GM18873 (cell line): ENCODE measurements around the gene CD177.
"Not testable (repeated sequence)": the region's sequence is repeated elsewhere in the genome, so short reads cannot be mapped to it uniquely, and the experiment has no call there.

Experiments
- ATAC-seq: cut with Tn5 transposase; IDR thresholded peaks from one replicate; pipeline ENCODE4 v1.9.1; 2021; ENCODE audit warnings: mild to moderate bottlenecking, moderate library complexity, moderate number of reproducible peaks; ENCODE audit not compliant: unreplicated experiment, low FRiP score

CD177 gene

DNA sequence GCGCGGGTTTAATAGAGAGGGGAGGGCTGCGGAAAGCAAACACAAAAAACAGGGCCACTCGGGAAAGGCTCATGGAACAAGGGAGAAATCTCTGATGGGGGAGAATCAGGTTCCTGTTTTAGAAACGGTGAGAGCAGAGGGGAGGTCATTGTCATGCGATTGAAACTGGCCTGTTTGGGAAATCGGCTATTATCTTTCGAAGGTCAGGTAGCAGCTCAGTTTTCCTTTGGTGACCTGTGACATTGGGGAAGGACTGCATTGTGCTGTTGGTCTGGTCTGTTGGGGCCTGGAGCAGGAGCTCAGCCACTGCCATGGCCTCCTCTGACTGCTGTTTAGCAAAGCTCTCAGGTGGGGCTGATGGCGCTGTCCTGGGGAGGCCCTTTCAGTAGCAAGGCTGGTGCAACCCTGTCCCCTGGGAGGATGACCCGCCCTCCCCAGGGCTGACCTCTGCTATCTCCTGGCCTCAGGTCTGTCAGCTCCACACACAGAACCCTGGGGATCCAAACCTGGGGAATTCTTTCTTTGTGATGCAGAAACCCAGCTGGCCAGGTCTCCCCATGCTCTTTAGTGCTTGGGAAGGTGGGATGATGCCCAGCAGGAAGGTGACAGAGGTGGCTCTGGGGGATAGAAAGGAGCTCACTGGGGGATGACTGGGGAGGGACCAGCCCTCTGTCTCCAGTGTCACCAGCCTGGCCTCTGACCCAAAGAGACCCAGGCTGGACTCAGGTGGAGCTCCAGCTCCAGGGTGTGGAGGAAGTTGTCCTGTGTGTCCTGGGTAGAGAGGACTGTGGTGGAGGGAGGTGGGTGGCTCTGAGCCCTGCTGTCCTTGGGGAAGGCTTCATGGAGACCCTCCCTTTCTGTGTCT lies 21.2 kb upstream of the CD177 start:
- no peak for ATAC-seq

DNA sequence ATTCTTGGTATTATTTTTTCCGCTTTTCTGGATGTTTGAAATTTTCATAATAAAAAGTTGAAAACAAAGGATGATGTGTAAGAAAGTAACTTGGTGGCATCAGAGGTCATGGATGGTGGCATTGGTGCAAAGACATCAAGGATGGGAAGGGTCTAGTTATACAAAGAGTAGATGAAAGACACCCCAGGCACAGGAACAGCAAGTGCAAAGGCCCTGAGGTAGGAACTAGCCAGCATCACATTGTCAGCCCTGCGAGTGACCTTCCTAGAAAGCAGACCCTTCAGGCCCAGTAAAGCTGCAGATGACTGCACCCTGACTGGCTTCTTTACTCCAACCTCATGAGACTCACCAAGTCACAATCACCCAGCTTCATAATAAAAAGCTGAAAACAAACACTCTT lies 17.0 kb upstream of the CD177 start:
- not testable (repeated sequence) for ATAC-seq

DNA sequence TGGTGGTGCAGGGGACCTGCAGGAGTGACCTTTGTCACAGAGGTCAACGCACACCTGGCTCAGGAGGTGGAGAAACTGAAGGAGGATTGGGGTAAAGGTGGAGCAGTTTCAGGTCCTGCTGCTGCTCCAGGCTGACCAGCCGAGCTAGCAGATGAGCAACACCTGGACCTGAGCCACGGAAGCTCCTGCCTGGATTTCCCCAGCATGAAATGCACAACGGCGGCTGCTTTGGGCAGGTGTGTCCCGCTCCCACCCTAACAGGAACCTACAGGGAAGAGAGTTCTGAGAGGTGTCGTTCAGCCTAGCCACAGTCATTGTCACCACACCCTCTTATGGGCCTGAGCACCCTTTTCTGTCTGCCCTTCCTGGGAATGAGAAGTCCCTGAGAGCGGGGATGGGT lies 15.7 kb upstream of the CD177 start:
- ATAC-seq = no peak

DNA sequence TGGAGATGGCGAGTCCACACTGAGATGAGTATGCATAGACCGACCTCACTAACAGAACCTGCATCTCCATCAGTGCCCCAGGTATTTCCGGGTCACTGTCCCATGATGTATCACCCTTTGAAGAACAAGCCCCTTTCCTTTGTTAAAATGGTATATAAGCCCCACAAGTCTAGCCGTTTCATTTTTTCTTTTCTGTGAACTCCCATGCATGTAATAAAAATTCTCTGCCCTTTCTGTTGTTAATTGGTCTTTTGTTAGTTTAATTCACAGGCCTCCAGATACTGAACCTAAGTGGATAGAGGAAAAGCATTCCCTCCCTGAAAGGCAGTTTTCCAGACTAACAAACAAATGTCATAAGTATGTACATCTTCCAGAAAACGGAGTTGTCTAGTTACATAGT lies 15.0 kb upstream of the CD177 start:
- ATAC-seq = no peak

DNA sequence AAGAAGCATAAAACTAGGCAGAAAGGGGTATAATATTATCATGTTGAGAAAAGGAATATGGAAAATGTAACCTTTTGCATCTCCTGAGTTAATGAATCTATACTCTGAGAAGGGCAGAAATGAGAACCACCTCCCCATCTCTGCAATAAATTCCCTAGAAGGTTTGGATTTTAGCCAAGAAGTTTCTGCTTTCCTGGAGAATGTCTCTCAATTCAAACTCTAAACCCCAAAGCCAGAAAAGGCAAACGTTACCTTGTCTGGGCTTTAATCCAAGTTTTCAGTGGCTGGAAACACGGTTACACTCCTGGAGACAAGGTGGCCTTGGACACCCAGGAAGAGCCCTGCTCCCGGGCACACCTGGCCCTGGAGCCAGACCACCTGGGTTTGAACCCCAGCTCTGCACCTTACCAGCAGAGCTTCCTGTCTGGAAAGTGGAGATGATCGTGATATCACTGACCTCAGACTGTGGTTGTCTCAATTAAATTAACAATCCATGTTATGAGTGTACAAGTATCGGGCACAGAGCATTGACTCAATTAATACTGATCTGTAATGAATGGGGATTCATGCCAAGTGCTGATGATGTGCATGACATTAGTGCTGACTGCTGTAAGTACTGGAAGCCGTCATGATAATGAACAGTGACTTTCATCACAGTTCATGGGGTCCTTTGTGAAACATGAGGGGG lies 14.1 kb upstream of the CD177 start:
- ATAC-seq = not testable (repeated sequence)

DNA sequence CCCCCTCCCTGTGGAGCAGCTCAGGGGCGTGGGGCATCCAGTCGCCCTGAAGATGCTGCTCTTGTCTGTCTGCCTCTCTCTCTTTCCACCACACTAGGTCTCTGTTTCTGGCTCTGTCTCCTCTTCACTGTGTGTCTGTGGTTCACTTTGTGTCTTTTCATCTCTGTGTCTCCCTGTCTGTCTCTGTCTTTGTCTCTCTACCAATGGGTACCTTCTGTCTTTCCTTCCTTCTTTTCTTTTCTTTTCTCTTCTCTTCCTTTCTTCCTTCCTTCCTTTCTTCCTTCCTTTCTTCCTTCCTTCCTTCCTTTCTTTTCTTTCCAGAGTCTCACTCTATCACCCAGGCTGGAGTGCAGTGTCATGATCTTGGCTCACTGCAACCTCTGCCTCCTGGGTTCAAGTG lies 13.4 kb upstream of the CD177 start:
- ATAC-seq = not testable (repeated sequence)

DNA sequence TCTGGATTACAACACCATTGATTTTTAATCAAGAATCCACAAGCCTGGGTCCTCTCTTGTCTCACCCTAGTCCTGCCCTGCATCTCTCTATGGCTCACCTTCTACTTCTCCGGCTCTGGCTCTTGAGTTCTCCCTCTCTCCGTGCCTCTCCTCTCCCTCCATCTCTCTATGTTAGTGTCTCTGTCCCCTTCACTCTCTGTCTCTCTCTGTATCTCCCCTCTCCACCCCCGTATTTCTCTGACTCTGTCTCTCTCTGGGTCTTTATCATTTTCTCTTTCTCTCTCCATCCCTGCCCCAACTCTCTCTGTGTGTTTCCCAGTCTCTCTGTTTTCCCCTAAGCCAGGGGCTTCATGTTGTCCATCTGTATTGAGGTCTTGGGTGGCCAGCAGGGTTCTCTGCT lies 12.4 kb upstream of the CD177 start:
- ATAC-seq = not testable (repeated sequence)

DNA sequence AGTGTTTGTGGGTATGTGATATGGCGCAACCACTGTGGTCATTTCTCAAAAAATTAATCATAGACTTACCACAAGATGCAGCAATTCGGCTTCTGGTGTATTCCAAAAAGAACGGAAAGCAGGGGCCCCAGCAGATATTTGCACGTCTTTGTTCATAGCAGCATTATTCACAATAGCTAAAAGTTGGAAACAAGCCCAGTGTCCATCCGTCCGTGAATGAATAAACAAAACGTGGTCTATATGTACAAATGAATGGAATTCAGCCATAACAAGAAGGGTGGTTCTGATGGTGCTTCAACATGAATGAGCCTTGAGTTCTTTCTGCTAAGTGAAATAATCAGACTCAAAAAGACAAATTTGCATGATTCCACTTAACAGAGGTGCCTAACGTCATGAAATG lies 11.4 kb upstream of the CD177 start:
- not testable (repeated sequence) for ATAC-seq

DNA sequence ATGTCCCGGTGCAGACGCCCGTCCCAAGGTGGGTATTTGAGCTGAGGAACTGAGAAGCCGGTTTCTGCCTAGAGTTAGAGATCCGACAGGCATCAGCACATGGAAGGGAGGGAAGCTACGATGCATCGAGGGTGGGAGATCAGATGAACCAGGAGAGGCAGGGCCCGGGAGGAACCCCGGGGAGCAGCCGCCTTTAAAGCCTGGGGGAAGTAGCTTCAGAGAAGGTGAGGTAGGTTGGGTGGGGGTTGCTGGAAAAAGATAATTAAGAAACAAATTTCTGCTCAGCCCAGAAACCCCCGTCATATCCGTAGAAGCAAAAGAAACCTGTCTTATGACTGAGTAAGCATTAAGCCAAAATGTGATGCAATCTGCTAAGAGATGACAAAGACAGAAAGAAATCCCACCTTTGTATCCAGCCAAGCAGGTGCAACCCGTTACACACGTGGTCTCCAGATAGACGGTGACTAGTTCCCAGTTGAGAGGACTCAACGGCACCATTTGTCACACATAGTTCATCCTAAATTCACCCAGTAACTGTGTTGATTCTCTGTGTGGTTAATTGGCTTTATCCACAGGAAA lies 9.1 kb upstream of the CD177 start:
- not testable (repeated sequence) for ATAC-seq

DNA sequence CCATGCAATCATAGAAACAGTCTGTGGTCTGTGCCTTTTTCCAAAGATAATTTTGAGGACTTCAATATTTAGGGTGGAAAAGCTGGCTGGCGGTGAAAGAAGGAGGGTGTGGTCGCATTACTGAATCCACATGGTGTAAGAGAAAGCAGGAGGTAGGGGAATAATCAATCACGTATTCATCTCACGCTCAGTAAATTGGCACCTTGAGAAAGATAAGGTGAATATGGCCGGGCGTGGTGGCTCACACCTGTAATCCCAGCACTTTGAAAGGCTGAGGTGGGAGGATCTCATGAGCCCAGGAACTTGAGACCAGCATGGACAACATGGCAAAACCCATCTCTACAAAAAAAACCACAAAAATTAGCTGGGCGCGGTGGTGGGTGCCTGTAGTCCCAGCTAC lies 3.7 kb upstream of the CD177 start:
- ATAC-seq = not testable (repeated sequence)

DNA sequence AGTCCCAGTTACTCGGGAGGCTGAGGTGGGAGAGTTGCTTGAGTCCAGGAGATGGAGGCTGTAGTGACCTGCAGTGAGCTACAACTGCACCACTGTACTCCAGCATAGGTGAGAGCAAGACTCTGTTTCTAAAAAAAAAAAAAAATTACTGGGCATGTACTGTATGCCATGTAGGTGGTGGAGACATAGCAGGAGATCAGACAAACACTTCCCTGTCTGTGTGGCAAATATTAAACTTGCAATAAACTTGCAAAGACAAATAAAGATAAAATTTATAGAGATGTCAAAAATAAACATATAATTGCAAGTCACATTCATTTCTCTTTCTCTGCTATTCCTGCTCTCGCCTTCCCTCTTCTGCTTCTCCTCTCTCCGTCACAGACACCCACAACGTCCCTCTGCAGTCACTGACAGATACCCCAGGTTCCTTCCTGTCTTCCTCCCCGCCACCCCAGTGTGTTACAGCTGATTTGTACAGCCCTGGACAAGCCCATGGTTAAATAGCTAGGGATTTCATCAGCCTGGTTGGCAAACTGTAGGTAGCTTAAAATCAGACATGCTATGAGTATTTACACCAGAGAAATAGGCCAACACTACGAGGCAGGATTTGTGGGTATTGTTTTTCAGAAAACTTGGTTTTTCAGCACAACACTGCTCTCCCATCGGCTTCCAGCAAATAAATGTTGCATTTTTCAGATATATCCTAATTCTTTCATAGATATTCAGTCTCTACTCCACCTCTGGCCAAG lies 1.3 kb upstream of the CD177 start:
- ATAC-seq = no peak

DNA sequence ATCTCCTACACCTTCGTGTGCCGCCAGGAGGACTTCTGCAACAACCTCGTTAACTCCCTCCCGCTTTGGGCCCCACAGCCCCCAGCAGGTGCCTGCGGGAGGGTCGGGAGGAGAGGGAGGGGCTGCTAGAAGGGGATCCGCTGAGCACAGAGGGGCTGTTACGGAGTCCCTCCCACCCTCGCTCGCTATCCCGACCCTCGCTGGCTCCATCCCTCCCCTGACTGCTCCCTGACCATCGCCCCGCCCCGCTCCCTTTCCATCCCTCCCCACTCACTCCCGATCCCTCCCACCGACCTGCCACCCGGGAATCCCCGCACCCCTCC lies 780 bp downstream of the CD177 start:
- no peak for ATAC-seq

DNA sequence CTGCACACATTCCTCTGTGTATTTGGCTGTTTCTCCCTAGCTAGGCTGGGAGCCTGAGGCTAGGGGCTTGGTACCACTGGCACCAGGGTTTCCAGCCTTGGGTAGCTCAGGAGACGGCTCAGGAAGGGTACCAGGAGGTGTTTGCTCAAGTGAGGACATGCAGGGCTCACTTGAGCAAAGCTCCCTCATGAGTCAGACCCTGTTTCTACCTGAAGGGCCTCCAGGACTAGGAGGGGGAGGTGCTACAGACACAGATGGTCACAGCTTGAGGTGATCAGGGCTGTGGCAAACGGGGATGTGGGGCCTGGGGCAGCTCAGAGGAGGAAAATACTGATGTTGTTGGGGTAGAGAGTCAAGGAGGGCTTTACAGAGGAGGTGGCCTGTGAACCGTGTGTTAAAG lies 3.3 kb downstream of the CD177 start:
- ATAC-seq = not testable (repeated sequence)

DNA sequence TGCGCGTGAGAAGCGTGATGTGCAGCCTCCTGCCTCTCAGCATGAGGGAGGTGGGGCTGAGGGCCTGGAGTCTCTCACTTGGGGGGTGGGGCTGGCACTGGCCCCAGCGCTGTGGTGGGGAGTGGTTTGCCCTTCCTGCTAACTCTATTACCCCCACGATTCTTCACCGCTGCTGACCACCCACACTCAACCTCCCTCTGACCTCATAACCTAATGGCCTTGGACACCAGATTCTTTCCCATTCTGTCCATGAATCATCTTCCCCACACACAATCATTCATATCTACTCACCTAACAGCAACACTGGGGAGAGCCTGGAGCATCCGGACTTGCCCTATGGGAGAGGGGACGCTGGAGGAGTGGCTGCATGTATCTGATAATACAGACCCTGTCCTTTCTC lies 8.7 kb downstream of the CD177 start:
- ATAC-seq = no peak

DNA sequence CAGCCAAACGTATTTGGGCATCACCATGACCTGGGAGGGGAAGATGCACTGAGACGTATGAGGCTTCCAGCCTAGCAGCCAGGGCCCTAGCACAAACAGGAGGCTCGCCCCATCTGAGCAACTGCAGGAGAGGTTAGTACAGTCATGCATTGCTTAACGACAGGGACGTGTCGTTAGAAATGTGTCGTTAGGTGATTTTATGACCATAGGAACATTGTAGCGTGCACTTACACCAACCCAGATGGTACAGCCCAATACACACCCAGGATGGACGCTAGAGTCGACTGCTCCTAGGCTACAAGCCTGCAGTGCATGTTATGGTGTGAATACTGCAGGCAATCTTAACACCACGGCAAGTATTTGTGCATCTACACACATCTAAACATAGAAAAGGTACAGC lies 9.3 kb downstream of the CD177 start:
- ATAC-seq = no peak

DNA sequence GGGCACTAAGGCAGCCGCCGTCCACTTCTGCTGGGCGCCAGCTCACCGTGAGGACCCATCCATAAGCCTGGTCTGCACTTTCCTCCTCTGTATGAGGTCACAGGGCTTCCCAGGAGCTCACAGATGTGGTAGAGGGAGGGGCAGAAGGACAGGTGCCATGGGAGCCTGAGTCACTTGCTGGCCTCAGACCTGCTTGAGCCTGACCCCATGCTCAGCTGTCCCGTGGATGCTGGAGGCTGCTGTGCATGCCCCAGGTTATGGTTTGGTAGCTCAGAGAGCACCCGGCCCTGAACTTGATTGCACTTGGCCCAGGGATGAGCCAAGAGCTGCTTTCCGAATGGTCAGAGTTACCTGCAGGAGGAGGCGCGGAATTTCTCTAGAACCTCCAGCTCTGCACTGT lies 12.2 kb downstream of the CD177 start:
- ATAC-seq = not testable (repeated sequence)

DNA sequence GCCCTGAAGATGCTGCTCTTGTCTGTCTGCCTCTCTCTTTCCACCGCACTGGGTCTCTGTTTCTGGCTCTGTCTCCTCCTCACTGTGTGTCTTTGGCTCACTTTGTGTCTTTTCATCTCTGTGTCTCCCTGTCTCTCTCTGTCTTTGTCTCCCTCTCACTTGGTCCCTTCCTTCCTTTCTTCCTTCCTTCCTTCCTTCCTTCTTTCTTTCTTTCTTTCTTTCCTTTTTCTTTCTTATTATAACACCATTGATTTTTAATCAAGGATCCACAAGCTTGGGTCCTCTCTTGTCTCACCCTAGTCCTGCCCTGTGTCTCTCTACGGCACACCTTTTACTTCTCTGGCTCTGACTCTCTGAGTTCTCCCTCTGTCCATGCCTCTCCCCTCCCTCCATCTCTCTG lies 14.3 kb downstream of the CD177 start:
- ATAC-seq = no peak

DNA sequence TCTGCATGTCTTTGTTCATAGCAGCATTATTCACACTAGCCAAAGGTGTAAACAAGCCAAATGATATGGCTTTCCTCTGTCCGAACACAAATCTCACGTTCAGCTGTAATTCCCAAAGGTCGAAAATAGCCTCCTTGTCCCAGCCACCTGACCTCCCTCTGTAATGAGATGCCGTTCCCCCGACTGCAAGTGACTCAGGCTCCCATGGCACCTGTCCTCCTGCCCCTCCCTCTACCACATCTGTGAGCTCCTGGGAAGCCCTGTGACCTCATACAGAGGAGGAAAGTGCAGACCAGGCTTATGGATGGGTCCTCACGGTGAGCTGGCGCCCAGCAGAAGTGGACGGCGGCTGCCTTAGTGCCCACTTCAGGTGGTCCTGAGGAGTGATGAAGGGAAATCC lies 15.4 kb downstream of the CD177 start:
- not testable (repeated sequence) for ATAC-seq

DNA sequence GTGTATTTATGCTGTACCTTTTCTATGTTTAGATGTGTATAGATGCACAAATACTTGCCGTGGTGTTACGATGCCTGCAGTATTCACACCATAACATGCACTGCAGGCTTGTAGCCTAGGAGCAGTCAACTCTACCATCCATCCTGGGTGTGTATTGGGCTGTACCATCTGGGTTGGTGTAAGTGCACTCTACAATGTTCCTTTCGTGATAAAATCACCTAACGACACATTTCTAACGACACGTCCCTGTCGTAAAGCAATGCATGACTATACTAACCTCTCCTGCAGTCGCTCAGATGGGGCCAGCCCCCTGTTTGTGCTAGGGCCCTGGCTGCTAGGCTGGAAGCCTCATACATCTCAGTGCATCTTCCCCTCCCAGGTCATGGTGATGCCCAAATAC lies 18.4 kb downstream of the CD177 start:
- ATAC-seq = no peak

DNA sequence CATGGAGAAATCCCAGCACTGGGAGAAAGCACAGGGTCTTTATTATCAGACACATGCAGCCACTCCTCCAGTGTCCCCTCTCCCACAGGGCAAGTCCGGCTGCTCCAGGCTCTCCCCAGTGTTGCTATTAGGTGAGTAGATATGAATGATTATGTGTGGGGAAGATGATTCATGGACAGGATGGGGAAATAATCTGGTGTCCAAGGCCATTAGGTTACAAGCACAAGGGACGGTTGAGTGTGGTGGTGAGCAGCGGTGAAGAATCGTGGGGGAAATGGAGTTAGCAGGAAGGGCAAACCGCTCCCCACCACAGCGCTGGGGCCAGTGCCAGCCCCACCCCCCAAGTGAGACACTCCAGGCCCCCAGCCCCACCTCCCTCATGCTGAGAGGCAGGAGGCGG lies 19.0 kb downstream of the CD177 start:
- no peak for ATAC-seq

DNA sequence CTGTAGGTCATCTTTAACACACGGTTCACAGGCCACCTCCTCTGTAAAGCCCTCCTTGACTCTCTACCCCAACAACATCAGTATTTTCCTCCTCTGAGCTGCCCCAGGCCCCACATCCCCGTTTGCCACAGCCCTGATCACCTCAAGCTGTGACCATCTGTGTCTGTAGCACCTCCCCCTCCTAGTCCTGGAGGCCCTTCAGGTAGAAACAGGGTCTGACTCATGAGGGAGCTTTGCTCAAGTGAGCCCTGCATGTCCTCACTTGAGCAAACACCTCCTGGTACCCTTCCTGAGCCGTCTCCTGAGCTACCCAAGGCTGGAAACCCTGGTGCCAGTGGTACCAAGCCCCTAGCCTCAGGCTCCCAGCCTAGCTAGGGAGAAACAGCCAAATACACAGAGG lies 24.1 kb downstream of the CD177 start:
- not testable (repeated sequence) for ATAC-seq
